Mucosa of rectum (tissue), 2 donors: Measurements from ENCODE around the gene ERFE.
"Not testable (repeated sequence)": the region's sequence is repeated elsewhere in the genome, so short reads cannot be mapped to it uniquely, and the experiment has no call there.

ENCODE experiments used
- H3K27ac ChIP-seq, 2 donors: one replicate each; pipeline ENCODE4 v1.7.0; 2013; ENCODE audit warnings: inconsistent platforms in 2 of 2, low read depth in 2 of 2, low read length in 2 of 2
- H3K27me3 ChIP-seq, 2 donors: one replicate each; pipeline ENCODE4 v1.7.0; 2013; ENCODE audit warnings: low read length in 2 of 2; ENCODE audit not compliant: control insufficient read depth in 2 of 2, insufficient read depth in 2 of 2
- H3K36me3 ChIP-seq, 2 donors: one replicate each; pipeline ENCODE4 v1.7.0; 2013; ENCODE audit warnings: low read length in 2 of 2; ENCODE audit not compliant: control insufficient read depth in 2 of 2, insufficient read depth in 2 of 2
- H3K4me1 ChIP-seq, 2 donors: one replicate each; pipeline ENCODE4 v1.7.0; 2013; ENCODE audit warnings: low read length in 2 of 2, mild to moderate bottlenecking in 1 of 2; ENCODE audit not compliant: control insufficient read depth in 2 of 2, insufficient read depth in 2 of 2
- H3K4me3 ChIP-seq, 2 donors: one replicate each; pipeline ENCODE4 v1.7.0; 2013; ENCODE audit warnings: low read length in 2 of 2
- H3K9ac ChIP-seq, 2 donors: one replicate each; pipeline ENCODE4 v1.7.0; 2013; ENCODE audit warnings: low read length in 2 of 2, low read depth in 1 of 2, mild to moderate bottlenecking in 1 of 2
- H3K9me3 ChIP-seq, 2 donors: one replicate each; pipeline ENCODE4 v1.7.0; 2013; ENCODE audit warnings: low read length in 2 of 2; ENCODE audit not compliant: control insufficient read depth in 2 of 2
- donor health status: healthy.
- donor health status: Normal muscosa, but diverticular disease.

Gene ERFE

GRCh38 chr2:238158509-238159070, at the start of gene ERFE:
Gene ERFE (plus strand): TSS chr2:238158970. CDS start chr2:238159008, 38 bp downstream.
- Histone ChIP-seq H3K9ac (no peak within 1 kb of the TSS), H3K36me3 (no peaks in the 10 kb centered on the region), H3K9me3 (no peaks in the 10 kb centered on the region), H3K27ac (no peak within 1 kb of the TSS), H3K27me3 (peaks cover 5 to 19% of the 10 kb centered on the region in 2 donors), H3K4me1 (peaks cover 3 to 8% of the 10 kb centered on the region in 2 donors), H3K4me3 (peak within 1 kb of the TSS; percentile 20 to 31)

- H3K36me3 ChIP-seq: no peaks in the 10 kb centered on the region
- H3K27me3 ChIP-seq: peaks cover 0 to 9% of the 10 kb centered on the region in 2 donors
- H3K9ac ChIP-seq: no peak overlapping the region
- H3K27ac ChIP-seq: no peak overlapping the region
- no peaks in the 10 kb centered on the region for H3K9me3 ChIP-seq
- no peak overlapping the region for H3K4me3 ChIP-seq
- no peaks in the 10 kb centered on the region for H3K4me1 ChIP-seq
Measured at GRCh38 chr2:238113611-238114010, 45.2 kb upstream of the ERFE start.

GRCh38 chr2:238114331-238114841, 44.4 kb upstream of the ERFE start:
- no peak overlapping the region for H3K27ac ChIP-seq
- H3K9me3 ChIP-seq: no peaks in the 10 kb centered on the region
- H3K4me3 ChIP-seq: no peak overlapping the region
- no peaks in the 10 kb centered on the region for H3K4me1 ChIP-seq
- H3K27me3 ChIP-seq: peaks cover 0 to 9% of the 10 kb centered on the region in 2 donors
- no peaks in the 10 kb centered on the region for H3K36me3 ChIP-seq
- H3K9ac ChIP-seq: no peak overlapping the region

- Histone ChIP-seq H3K27me3 (peaks cover 0 to 9% of the 10 kb centered on the region in 2 donors), H3K36me3 (no peaks in the 10 kb centered on the region), H3K4me3 (no peak overlapping the region), H3K27ac (no peak overlapping the region), H3K9me3 (no peaks in the 10 kb centered on the region), H3K4me1 (no peaks in the 10 kb centered on the region), H3K9ac (no peak overlapping the region)
Measured at GRCh38 chr2:238114851-238115660, 43.7 kb upstream of the ERFE start.

- not testable (repeated sequence) for H3K36me3 ChIP-seq, H3K4me1 ChIP-seq, H3K9ac ChIP-seq, H3K27me3 ChIP-seq, H3K4me3 ChIP-seq, H3K9me3 ChIP-seq, H3K27ac ChIP-seq
Measured at GRCh38 chr2:238115709-238116108, 43.1 kb upstream of the ERFE start.

- Histone ChIP-seq H3K36me3 (no peaks in the 10 kb centered on the region), H3K9me3 (no peaks in the 10 kb centered on the region), H3K4me3 (no peak overlapping the region), H3K9ac (no peak overlapping the region), H3K27ac (no peak overlapping the region), H3K27me3 (peaks cover 0 to 9% of the 10 kb centered on the region in 2 donors), H3K4me1 (no peaks in the 10 kb centered on the region)
Measured at GRCh38 chr2:238116298-238117198, 42.2 kb upstream of the ERFE start.

GRCh38 chr2:238117199-238118154, 41.3 kb upstream of the ERFE start:
- Histone ChIP-seq H3K9me3 (no peaks in the 10 kb centered on the region), H3K27ac (no peak overlapping the region), H3K4me1 (no peaks in the 10 kb centered on the region), H3K4me3 (no peak overlapping the region), H3K27me3 (peaks cover 0 to 9% of the 10 kb centered on the region in 2 donors), H3K36me3 (no peaks in the 10 kb centered on the region), H3K9ac (no peak overlapping the region)

- peaks cover 0 to 9% of the 10 kb centered on the region in 2 donors for H3K27me3 ChIP-seq
- no peak overlapping the region for H3K9ac ChIP-seq
- H3K36me3 ChIP-seq: no peaks in the 10 kb centered on the region
- H3K27ac ChIP-seq: no peak overlapping the region
- H3K9me3 ChIP-seq: no peaks in the 10 kb centered on the region
- no peaks in the 10 kb centered on the region for H3K4me1 ChIP-seq
- H3K4me3 ChIP-seq: no peak overlapping the region
Measured at GRCh38 chr2:238119756-238120462, 38.9 kb upstream of the ERFE start.
